Neural cell (in vitro differentiated cells): ENCODE measurements around the gene LAPTM4A. TPM values are rescaled to one million over a fixed set of nuclear protein-coding genes. Genes with fewer than 3 reads are reported as not detected.

ENCODE experiments used
- H2AFZ ChIP-seq: fragments of 200-600, 300-800 bp; sonication (generic), shearing (Covaris generic); 2 replicates; pipeline ENCODE4 v1.6.0; 2014; ENCODE audit warnings: low read depth, mild to moderate bottlenecking, antibody characterized with exemption, low read length, moderate library complexity
- H3F3A ChIP-seq: fragments of 200-600 bp; shearing (Covaris generic); 2 replicates; pipeline ENCODE4 v1.6.1; 2016; ENCODE audit warnings: mild to moderate bottlenecking, moderate library complexity, mixed read lengths, antibody characterized with exemption, low read length; ENCODE audit not compliant: insufficient read depth, poor library complexity, severe bottlenecking
- H3K27ac ChIP-seq: fragments of 200-600, 300-800 bp; sonication (generic), shearing (Covaris generic); 2 replicates; pipeline ENCODE4 v1.5.1; 2014; ENCODE audit warnings: mild to moderate bottlenecking, low read length, moderate library complexity
- H3K27me3 ChIP-seq: fragments of 300-800, 200-600 bp; sonication (generic), shearing (Covaris generic); 2 replicates; pipeline ENCODE4 v1.6.0; 2014; ENCODE audit warnings: mild to moderate bottlenecking, low read depth, low read length, moderate library complexity; ENCODE audit not compliant: insufficient read depth
- H3K36me3 ChIP-seq: fragments of 300-800, 200-600 bp; sonication (generic), shearing (Covaris generic); 2 replicates; pipeline ENCODE4 v1.5.1; 2014; ENCODE audit warnings: mild to moderate bottlenecking, antibody characterized with exemption, low read length, moderate library complexity; ENCODE audit not compliant: insufficient read depth
- H3K4me2 ChIP-seq: fragments of 300-800, 200-600 bp; sonication (generic), shearing (Covaris generic); 2 replicates; pipeline ENCODE4 v1.6.0; 2014; ENCODE audit warnings: mild to moderate bottlenecking, low read length
- H3K4me3 ChIP-seq: fragments of 300-800, 200-600 bp; sonication (generic), shearing (Covaris generic); 2 replicates; pipeline ENCODE4 v1.5.1; 2014; ENCODE audit warnings: mild to moderate bottlenecking, low read length, moderate library complexity
- H3K79me2 ChIP-seq: fragments of 200-600 bp; shearing (Covaris generic); replicated peaks from 2 replicates; pipeline ENCODE4 v1.6.0; 2014; ENCODE audit warnings: mild to moderate bottlenecking, low read length, moderate library complexity; ENCODE audit not compliant: insufficient read depth
- H3K9ac ChIP-seq: fragments of 300-800, 200-600 bp; sonication (generic), shearing (Covaris generic); 2 replicates; pipeline ENCODE4 v1.6.1; 2016; ENCODE audit warnings: mild to moderate bottlenecking, low read length, mixed read lengths
- H3K9me2 ChIP-seq: fragments of 200-600 bp; shearing (Covaris generic); 2 replicates; pipeline ENCODE4 v1.6.1; 2016; ENCODE audit warnings: mild to moderate bottlenecking, low read length, mixed read lengths; ENCODE audit not compliant: insufficient read depth
- H3K9me3 ChIP-seq: fragments of 200-600, 300-800 bp; sonication (generic), shearing (Covaris generic); 2 replicates; pipeline ENCODE4 v1.6.1; 2016; ENCODE audit warnings: mild to moderate bottlenecking, mixed run types, low read length, moderate library complexity, mixed read lengths
- H4K20me1 ChIP-seq: fragments of 200-600 bp; shearing (Covaris generic); 2 replicates; pipeline ENCODE4 v1.6.1; 2016; ENCODE audit warnings: mild to moderate bottlenecking, mixed run types; ENCODE audit not compliant: insufficient read depth
- EP300 ChIP-seq: fragments of 450-650 bp; conservative IDR thresholded peaks from 2 replicates; pipeline ENCODE4 v1.6.1; 2014; ENCODE audit warnings: antibody characterized with exemption, mild to moderate bottlenecking, moderate library complexity; ENCODE audit not compliant: poor library complexity, severe bottlenecking
- EZH2 ChIP-seq: fragments of 200-600, 300-800 bp; shearing (Covaris generic), sonication (generic); IDR thresholded peaks from 2 replicates; pipeline ENCODE4 v1.6.1; 2014; ENCODE audit warnings: antibody characterized with exemption, low read length, borderline replicate concordance, mild to moderate bottlenecking; ENCODE audit not compliant: insufficient read depth, poor library complexity, severe bottlenecking
- MXI1 ChIP-seq: fragments of 450-650 bp; conservative IDR thresholded peaks from 2 replicates; pipeline ENCODE4 v1.6.1; 2014; ENCODE audit warnings: antibody characterized with exemption, mild to moderate bottlenecking; ENCODE audit not compliant: poor library complexity, severe bottlenecking
- POLR2AphosphoS5 ChIP-seq: IDR thresholded peaks from 2 replicates; pipeline ENCODE4 v1.6.1; 2012
- RAD21 ChIP-seq: fragments of 450-650 bp; conservative IDR thresholded peaks from 2 replicates; pipeline ENCODE4 v1.6.1; 2014; ENCODE audit warnings: antibody characterized with exemption, mild to moderate bottlenecking, moderate library complexity
- TAF1 ChIP-seq: IDR thresholded peaks from 2 replicates; pipeline ENCODE4 v1.6.1; 2012; ENCODE audit warnings: low read depth
- polyA plus RNA-seq: library from polyadenylated mRNA; depleted of rRNA; stranded (reverse); fragments of >200 nt; gene quantifications from 2 replicates; pipeline ENCODE4 v1.2.3, GENCODE V29; 2014
- TF ChIP-seq, protein P1 (sequence below): IDR thresholded peaks from 2 replicates; pipeline ENCODE4 v1.6.1; 2012; ENCODE audit warnings: borderline replicate concordance
- TF ChIP-seq, protein P2 (sequence below): fragments of 450-650 bp; IDR thresholded peaks from 2 replicates; pipeline ENCODE4 v1.5.1; 2014; ENCODE audit warnings: antibody characterized with exemption, mild to moderate bottlenecking, moderate library complexity; ENCODE audit not compliant: poor library complexity, severe bottlenecking

The LAPTM4A gene
- polyA plus RNA-seq, 1 donor from 2014 or later: 81.7 TPM

DNA sequence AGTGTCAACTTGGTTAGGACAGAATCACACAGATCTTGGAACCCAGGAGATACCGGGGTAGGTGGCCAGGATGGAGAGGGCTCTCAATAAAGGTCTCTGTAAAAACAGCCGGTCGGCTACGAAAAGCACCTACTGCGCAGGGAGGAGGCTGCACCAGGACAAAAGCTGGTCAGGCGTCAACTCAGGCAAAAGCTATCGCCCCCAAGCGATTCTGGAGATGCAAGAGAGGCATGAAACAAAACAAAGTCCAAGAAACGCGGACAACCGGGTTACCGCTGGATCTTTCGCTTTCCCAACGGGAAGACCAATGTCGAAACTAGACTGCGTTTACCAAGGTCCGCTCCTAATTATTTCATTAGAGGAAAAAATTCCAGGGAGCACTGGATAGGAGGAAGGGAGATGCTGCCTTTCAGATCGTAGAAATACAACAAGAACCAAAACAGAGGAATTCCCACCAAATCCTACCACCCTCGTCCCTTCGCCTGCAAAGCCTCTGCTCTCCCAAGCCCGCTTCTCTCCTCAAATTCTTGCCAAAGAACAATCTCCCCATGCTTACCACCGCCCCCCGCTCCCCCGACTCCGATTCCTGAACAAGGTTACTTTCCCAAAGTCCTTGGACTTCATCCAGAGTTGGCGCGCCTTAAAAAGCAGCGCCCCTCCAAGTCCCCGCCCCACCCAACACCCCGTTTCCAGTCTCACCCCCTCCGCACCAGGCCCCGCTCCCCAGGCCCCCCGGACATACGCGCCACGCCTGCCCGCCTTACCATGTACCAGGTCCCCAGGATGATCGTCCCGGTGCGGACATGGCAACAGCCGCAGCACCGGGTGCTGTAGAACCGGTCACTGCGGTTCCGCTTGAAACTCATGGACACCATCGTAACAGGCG is 539 bp downstream of the LAPTM4A start:
- H3K9me2 ChIP-seq: no peaks in the 10 kb centered on the region
- peaks cover 46% of the 10 kb centered on the region for H3K79me2 ChIP-seq
- no peaks in the 10 kb centered on the region for H3K27me3 ChIP-seq
- H3K9me3 ChIP-seq: no peaks in the 10 kb centered on the region
- H3K27ac ChIP-seq: peak overlapping the region; percentile 50
- H3K4me3 ChIP-seq: peak overlapping the region; percentile 79
- H3F3A ChIP-seq: peaks cover 4% of the 10 kb centered on the region
- peak overlapping the region; percentile 66 for H3K4me2 ChIP-seq
- H4K20me1 ChIP-seq: no peaks in the 10 kb centered on the region
- H3K9ac ChIP-seq: peak overlapping the region; percentile 67
- peak overlapping the region; percentile 42 for H2AFZ ChIP-seq
- TF ChIP-seq POLR2AphosphoS5 (peak; percentile 1), TAF1 (no peak)
- H3K36me3 ChIP-seq: no peaks in the 10 kb centered on the region

DNA sequence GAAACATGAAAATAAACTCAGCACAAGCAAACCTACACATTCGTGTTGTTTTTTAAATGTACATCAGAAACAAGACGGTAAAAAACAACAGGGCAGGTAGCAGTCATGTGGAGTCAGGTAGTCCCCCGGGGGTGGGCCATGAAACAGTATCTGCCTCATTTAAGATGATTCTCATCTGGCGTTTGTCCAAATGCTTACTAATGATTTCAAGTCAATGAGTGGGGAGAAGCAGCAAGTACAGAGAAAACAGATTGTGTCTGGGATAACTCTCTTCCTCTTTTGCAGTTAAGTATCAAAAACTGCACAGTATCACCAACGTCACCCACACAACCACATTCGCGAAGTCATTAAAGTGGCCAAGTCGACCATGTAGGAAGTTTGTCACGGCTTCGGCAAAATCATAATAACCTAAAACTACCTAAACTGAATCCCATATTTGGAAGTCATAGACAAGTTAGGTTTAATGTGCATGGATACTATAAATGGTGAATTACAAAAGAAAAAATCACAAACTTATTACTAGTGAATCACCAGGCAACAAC is 1.3 kb downstream of the LAPTM4A start:
- no peaks in the 10 kb centered on the region for H3K9me3 ChIP-seq
- no peaks in the 10 kb centered on the region for H3K9me2 ChIP-seq
- H3K27ac ChIP-seq: peak overlapping the region; percentile 50
- peaks cover 4% of the 10 kb centered on the region for H3F3A ChIP-seq
- peaks cover 54% of the 10 kb centered on the region for H3K79me2 ChIP-seq
- H2AFZ ChIP-seq: peak overlapping the region; percentile 35
- no peaks in the 10 kb centered on the region for H3K36me3 ChIP-seq
- peak overlapping the region; percentile 79 for H3K4me3 ChIP-seq
- no peaks in the 10 kb centered on the region for H4K20me1 ChIP-seq
- TF ChIP-seq, protein P1, sequence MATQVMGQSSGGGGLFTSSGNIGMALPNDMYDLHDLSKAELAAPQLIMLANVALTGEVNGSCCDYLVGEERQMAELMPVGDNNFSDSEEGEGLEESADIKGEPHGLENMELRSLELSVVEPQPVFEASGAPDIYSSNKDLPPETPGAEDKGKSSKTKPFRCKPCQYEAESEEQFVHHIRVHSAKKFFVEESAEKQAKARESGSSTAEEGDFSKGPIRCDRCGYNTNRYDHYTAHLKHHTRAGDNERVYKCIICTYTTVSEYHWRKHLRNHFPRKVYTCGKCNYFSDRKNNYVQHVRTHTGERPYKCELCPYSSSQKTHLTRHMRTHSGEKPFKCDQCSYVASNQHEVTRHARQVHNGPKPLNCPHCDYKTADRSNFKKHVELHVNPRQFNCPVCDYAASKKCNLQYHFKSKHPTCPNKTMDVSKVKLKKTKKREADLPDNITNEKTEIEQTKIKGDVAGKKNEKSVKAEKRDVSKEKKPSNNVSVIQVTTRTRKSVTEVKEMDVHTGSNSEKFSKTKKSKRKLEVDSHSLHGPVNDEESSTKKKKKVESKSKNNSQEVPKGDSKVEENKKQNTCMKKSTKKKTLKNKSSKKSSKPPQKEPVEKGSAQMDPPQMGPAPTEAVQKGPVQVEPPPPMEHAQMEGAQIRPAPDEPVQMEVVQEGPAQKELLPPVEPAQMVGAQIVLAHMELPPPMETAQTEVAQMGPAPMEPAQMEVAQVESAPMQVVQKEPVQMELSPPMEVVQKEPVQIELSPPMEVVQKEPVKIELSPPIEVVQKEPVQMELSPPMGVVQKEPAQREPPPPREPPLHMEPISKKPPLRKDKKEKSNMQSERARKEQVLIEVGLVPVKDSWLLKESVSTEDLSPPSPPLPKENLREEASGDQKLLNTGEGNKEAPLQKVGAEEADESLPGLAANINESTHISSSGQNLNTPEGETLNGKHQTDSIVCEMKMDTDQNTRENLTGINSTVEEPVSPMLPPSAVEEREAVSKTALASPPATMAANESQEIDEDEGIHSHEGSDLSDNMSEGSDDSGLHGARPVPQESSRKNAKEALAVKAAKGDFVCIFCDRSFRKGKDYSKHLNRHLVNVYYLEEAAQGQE: no peak
- peak; percentile 16 for TF ChIP-seq MXI1
- TF ChIP-seq, protein P2, sequence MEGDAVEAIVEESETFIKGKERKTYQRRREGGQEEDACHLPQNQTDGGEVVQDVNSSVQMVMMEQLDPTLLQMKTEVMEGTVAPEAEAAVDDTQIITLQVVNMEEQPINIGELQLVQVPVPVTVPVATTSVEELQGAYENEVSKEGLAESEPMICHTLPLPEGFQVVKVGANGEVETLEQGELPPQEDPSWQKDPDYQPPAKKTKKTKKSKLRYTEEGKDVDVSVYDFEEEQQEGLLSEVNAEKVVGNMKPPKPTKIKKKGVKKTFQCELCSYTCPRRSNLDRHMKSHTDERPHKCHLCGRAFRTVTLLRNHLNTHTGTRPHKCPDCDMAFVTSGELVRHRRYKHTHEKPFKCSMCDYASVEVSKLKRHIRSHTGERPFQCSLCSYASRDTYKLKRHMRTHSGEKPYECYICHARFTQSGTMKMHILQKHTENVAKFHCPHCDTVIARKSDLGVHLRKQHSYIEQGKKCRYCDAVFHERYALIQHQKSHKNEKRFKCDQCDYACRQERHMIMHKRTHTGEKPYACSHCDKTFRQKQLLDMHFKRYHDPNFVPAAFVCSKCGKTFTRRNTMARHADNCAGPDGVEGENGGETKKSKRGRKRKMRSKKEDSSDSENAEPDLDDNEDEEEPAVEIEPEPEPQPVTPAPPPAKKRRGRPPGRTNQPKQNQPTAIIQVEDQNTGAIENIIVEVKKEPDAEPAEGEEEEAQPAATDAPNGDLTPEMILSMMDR: no peak
- no peak for TF ChIP-seq EZH2
- TF ChIP-seq RAD21: no peak
- no peak for TF ChIP-seq EP300
- peak; percentile 12 for TF ChIP-seq POLR2AphosphoS5
- peak overlapping the region; percentile 67 for H3K9ac ChIP-seq
- H3K4me2 ChIP-seq: peak overlapping the region; percentile 66
- H3K27me3 ChIP-seq: no peaks in the 10 kb centered on the region
